Left forelimb (tissue), 1 donor: ENCODE measurements around the gene ZNF605.
"Not testable (repeated sequence)": the region's sequence is repeated elsewhere in the genome, so short reads cannot be mapped to it uniquely, and the experiment has no call there.

ENCODE experiments used
- DNase-seq: peaks from one replicate; pipeline ENCODE4 v3.0.0-alpha.2; 2018; ENCODE audit warnings: low spot score

Gene ZNF605

DNA sequence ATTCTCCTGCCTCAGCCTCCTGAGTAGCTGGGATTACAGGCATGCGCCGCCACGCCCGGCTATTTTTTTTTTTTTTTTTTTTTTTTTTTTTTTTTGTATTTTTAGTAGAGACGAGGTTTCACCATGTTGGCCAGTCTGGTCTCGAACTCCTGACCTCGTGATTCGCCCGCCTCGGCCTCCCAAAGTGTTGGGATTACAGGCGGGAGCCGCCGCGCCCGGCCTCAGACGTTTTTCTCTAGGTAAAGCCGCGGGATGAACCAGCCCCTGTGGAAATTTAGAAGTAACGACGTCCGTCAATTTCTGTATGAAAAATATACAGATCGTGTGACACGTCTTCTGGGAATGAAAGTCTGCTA, 48.3 kb downstream of the ZNF605 start:
- DNase-seq: not testable (repeated sequence)

DNA sequence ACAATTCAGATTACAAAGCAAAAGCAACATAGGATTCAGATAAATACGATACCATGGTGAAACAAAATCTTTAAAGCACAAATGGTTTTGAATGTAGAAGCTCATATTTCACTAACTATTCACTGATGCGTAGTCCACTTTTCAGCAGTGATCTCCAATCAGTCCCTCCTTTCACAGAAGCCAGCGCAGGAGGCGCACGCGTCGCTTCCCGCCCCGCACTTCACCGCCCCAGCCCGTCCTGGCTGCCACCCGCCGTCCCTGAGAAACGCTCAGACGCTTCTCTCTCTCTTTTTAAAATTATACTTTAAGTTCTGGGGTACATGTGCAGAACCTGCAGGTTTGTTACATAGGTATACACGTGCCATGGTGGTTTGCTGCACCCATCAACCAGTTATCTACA, 48.9 kb downstream of the ZNF605 start:
- no peak for DNase-seq

DNA sequence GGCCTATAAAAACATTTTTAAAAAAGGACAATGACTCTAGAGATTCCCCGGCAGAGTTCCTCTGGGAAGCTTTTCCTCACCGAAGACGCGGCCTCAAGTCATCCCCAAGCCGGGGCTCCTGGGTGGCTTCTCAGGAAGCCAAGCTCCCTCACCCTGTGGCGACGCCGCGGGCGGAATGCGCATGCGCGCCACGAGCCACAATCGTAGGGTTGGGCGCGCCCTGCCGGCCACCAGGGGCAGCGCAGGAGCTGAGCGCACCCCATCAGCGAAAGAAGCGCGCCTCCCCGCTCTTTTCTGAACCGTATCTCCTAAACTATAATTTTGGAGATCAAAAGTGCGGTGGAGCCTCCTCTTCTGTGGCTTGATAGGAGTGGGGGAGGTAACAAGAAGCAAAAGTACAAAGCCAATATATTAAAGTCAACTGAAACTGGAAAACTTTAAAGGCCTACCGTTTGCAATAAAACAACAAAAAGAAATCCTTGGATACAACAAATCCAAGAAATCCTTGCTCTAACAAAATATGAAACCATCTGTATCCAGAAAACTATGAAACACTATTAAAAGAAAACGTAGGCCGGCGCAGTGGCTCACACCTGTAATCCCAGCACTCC, 51.3 kb downstream of the ZNF605 start:
- DNase-seq: peak; percentile 83

DNA sequence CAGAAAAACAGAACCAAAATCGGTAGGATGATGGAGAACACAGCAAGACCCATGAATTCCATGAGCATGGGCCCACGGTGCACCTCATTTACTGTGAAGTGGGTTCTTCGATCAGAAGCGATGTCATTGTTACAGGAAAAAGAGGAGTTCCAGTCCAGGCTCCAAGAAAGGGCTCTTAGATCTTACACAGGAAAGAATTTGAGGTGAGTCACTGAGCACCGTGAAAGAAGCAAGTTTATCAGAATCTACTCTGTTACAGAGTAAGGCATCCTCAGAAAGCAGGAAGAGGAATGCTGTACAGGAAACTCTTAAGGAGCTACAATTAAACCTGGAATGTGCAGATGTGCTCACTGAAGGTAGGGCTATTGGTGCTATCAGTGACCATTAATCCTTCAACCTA, 57.1 kb downstream of the ZNF605 start:
- peak; percentile 0 for DNase-seq

DNA sequence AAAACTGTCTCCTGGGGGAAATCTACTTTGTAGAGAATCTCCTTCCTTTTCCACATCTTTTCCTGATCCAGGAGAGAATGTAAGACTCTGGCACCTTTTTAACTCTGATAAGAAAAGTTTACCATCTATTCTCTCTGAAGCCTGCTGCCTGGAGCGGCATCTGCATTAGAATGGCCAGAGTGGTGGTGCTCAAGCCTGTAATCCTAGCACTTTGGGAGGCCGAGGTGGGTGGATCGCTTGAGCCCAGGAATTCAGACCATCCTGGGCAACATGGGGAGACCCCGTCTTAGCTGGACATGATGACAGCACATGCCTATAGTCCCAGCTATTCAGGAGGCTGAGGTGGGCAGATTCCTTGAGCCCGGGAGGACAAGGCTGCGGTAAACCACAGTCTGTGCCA, 67.3 kb downstream of the ZNF605 start:
- DNase-seq: no peak

DNA sequence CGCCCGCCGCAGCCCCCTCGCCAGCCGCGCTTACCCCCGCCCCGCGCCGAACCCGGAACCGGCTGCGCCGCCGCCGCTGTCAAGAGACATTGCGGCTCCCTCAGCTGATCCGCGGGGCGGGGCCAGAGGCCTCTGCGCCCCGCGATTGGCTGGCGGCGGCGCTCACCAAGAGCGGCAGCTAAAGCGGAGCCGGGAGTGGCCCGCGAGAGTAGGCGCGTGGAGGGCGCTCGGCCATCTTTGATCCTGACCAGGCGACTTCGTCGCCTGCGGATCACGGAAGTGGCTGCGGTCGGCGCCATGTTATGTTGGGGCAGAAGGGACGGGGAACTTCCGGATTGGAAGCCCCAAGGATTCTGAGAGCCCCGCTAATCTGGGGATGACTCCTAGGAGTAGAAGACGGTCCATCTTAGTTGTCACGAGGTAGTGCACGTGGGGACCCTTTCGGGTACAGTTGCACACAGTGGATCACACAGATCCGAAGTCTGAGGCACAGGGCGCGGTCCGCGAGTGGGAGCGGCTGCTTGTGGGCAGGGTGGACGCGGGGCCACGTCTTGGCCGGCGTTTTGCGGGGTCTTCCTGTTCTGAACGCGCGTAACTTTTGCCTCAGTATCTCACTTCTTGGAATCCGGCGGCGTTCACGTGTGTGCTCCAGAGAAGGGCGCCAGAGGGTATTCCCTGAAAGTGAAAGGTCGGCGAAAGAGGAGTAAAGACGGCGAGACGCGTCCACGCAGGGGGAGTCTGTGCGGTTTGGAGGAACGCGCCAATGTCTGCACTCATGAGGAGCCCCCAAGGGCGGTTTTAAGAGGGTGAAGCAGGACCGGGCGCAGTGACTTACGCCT, 68.4 kb downstream of the ZNF605 start, which contains the start of gene CHFR:
Gene CHFR (minus strand): TSS at position 93 of the 839 bp plus-strand sequence. CDS start 277 bp downstream, outside the sequence.
- DNase-seq: peak; percentile 97

DNA sequence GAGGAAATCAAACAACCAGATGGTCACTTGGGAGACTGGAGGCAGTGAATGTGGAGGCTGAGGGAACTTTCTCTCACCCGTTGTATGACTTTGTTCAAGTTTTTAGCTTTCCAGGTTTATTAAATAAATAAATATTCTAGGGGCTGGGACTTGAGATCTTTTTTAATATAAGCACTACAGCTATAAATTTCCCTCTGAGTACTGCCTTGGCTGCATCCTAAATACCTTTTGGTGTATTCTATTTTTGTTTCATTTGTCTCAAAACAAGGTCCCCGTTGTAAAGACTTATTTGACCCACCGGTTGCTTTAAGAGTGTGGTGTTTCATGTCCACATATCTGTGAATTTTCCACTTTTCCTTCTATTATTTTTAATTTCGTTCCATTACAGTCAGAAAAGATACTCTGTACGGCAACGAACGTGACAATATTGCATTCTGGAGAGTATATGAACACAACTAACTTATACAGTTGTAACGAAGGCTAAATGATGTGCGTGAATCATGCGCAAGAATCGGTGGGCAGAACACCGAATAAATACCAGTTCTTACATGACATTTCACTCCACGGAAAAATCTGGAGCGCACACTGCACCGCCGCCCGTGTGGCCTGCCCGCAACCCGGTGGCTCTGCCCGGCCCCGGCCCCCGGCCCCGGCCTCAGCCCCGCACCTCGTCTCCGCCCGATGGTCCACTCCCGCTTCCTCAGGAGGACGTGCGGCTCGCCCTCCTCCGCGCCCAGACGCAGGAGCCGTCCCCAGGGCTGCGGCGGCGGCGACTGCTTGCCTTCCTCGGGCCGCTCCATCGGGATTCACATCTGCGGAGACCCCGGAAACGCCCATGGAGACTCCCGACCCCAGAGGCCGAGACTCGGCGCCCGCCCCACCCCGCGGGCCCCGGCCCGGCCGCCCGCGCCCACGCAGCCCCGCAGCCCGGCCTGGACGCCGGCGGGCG, 69.3 kb downstream of the ZNF605 start:
- DNase-seq: no peak

DNA sequence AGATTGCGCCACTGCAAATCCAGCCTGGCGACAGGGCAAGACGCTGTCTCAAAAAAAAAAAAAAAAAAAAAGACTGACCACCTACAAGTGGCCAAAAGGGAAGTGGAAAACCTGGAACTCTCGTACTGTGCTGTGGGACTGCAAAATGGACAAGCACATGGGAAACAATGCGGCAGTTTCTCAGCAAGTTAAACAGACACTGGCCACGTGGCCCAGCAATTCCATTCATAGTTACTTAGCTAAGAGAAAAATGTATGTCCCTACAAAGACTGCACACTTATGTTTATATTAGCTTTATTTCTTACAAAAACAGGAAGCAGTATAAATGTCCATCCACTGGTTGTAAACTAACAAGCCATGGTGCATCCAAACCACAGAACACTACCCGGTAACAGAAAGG, 74.3 kb downstream of the ZNF605 start:
- no peak for DNase-seq

DNA sequence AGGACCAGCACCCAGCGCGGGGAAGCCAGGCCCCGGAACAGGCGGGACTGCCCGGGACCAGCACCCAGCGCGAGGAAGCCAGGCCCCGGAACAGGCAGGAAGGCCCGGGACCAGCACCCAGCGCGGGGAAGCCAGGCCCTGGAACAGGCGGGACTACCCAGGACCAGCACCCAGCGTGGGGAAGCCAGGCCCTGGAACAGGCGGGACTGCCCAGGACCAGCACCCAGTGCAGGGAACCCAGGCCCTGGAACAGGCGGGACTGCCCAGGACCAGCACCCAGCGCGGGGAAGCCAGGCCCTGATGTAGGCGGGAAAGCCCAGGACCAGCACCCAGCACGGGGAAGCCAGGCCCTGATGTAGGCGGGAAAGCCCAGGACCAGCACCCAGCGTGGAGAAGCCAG, 81.5 kb downstream of the ZNF605 start:
- not testable (repeated sequence) for DNase-seq

DNA sequence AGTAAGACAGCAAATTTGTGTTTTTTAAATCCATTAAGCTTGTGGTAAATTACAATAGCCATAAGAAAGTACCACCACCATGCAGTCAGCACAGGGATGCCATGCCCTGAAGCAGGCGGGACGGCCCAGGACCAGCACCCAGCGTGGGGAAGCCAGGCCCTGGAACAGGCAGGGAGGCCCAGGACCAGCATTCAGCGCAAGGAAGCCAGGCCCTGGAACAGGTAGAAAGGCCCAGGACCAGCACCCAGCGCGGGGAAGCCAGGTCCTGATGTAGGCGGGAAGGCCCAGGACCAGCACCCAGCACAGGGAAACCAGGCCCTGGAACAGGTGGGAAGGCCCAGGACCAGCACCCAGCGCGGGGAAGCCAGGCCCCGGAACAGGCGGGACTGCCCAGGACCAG, 81.9 kb downstream of the ZNF605 start:
- DNase-seq: no peak

DNA sequence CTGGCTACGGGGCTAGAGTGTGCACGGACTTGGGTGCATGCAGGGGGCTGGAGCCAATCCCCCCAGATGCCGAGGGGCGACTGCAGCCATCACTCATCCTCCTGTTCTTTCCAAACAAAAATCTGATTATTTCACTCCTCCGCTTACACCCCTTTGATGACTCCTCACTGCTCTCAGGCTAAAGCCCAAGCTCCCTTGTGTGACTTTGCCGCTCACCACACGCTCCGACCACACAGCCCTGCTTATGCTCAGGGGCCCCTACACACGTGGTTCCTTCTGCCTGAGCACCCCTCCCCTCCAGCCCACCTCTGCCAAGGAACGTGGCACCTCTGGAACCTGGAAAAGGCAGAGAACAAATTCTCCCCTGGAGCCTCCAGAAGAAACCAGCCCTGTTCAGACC, 82.4 kb downstream of the ZNF605 start:
- no peak for DNase-seq

DNA sequence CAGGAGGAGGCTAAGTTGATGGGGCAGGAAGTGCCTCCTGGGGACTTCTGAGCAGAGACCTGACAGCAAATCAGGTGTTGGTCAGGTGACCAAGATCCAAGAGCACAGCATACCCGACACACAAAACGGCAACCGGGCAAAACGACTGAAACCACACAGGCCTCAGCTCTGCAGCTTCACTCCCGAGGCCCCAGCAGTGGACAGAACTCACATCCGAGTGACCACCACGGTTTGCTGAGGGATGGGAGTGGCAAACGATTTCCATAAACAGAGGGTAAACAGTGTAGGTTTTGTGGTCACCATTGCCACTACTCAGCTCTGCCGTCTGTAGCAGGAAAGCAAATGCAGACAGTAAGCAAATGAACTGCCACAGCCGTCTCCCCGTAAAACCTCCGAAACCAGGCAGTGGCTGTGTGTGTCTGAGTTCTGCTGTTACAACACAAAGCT, 83.1 kb downstream of the ZNF605 start:
- no peak for DNase-seq

DNA sequence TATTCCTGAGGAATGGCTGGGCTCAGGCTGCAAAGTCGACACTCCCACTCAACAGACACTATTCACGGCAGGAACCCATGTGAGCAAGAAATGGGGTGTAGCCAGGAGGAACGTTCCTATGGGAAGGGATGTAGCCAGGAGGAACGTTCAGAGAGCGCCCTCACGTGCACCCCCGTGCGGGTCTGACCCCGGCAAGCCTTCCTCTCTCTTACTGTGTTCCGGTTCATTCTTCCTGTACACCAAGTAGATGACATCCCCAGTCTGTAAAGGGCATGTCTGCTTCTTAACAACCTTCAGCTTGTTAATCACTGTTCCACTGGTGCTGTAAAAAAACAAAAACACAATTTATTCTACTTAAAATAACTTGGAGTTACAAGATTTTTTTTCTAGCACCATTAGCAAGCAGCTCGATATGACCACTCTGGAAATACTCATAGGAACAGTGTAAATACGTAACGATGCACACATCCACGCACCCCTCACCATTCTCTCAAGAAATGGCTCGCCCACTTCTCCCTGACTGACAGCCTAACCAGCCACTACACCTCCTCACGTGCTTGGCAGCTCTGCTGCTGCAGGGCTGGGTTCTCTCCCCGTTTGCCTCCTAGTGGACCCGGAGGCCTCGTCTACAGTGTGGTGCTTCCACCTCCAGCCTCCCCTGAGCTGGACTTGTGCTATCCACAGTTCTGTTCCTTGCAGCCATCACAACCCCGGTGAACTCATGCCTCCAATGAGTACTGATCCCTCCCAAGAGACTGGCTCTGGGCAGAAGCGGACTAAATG, 83.8 kb downstream of the ZNF605 start:
- DNase-seq: no peak

DNA sequence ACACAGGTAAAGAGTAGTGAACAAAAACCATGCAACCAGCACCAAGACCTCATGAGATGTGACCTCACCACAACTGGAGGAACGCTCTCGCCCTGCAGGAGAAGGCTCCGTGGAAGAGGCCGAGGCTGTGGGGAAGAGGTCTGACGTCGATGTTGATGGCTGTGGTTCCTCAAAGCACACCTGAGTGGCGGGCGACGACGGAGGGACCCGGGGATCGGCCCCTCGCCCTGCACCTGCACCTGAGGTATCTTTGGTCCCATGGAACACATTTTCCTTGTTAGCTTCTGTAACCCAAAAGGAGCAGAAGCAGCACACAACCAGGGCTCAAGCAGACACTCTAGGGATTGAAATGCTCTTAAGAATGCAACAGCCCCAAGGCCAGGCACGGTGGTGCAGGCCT, 86.6 kb downstream of the ZNF605 start:
- no peak for DNase-seq
